ENCODE results near the gene CEMIP2.

Gene CEMIP2

DNA sequence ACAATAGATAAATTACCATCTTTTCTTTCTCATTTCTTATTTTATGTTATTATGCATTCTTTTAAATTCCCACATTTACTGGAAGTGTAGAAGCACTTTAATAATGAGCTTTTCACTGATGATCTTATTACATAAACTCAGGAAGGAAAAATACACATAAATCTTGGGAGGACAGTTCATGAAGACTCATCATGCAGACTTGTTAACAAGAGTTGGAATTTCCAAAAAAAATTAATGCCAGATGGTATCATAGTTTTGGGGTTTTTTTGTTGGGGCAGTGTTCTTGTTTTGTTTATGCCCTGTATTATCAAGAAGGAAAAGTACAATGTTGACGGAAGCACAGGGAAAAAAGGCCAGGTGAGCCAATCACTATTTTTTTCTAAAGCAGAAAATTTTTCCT, 35.1 kb downstream of the CEMIP2 start:
- Histone ChIP-seq H3K4me3 (ENCODE audit: low read depth, low read length) (no peak overlapping the region), H3K27me3 (ENCODE audit: control insufficient read depth, insufficient read depth, low read length) (no peaks in the 10 kb centered on the region), H3K9ac (ENCODE audit: low read depth, low read length) (no peak overlapping the region), H3K36me3 (ENCODE audit: control insufficient read depth, insufficient read depth, low read length) (peaks cover 93% of the 10 kb centered on the region), H3K9me3 (ENCODE audit: control insufficient read depth, insufficient read depth, low read length) (no peaks in the 10 kb centered on the region), H3K27ac (ENCODE audit: low read depth, low read length) (no peak overlapping the region), H3K4me1 (ENCODE audit: control insufficient read depth, insufficient read depth, low read length) (peaks cover 4% of the 10 kb centered on the region)

- peaks cover 4% of the 10 kb centered on the region for H3K4me1 ChIP-seq (ENCODE audit: control insufficient read depth, insufficient read depth, low read length)
- no peaks in the 10 kb centered on the region for H3K9me3 ChIP-seq (ENCODE audit: control insufficient read depth, insufficient read depth, low read length)
- no peak overlapping the region for H3K27ac ChIP-seq (ENCODE audit: low read depth, low read length)
- H3K36me3 ChIP-seq (ENCODE audit: control insufficient read depth, insufficient read depth, low read length), result peaks cover 96% of the 10 kb centered on the region
- H3K9ac ChIP-seq (ENCODE audit: low read depth, low read length), result no peak overlapping the region
- no peaks in the 10 kb centered on the region for H3K27me3 ChIP-seq (ENCODE audit: control insufficient read depth, insufficient read depth, low read length)
- no peak overlapping the region for H3K4me3 ChIP-seq (ENCODE audit: low read depth, low read length)
These were observed 38.3 kb downstream of the CEMIP2 start for GRCh38 chr9:71729816-71730526.

- no peaks in the 10 kb centered on the region for H3K9me3 ChIP-seq (ENCODE audit: control insufficient read depth, insufficient read depth, low read length)
- H3K27me3 ChIP-seq (ENCODE audit: control insufficient read depth, insufficient read depth, low read length), result no peaks in the 10 kb centered on the region
- no peak overlapping the region for H3K27ac ChIP-seq (ENCODE audit: low read depth, low read length)
- no peaks in the 10 kb centered on the region for H3K4me1 ChIP-seq (ENCODE audit: control insufficient read depth, insufficient read depth, low read length)
- no peak overlapping the region for H3K9ac ChIP-seq (ENCODE audit: low read depth, low read length)
- H3K4me3 ChIP-seq (ENCODE audit: low read depth, low read length), result no peak overlapping the region
- H3K36me3 ChIP-seq (ENCODE audit: control insufficient read depth, insufficient read depth, low read length), result peaks cover 96% of the 10 kb centered on the region
These were observed 41.6 kb downstream of the CEMIP2 start for GRCh38 chr9:71726723-71727122.

DNA sequence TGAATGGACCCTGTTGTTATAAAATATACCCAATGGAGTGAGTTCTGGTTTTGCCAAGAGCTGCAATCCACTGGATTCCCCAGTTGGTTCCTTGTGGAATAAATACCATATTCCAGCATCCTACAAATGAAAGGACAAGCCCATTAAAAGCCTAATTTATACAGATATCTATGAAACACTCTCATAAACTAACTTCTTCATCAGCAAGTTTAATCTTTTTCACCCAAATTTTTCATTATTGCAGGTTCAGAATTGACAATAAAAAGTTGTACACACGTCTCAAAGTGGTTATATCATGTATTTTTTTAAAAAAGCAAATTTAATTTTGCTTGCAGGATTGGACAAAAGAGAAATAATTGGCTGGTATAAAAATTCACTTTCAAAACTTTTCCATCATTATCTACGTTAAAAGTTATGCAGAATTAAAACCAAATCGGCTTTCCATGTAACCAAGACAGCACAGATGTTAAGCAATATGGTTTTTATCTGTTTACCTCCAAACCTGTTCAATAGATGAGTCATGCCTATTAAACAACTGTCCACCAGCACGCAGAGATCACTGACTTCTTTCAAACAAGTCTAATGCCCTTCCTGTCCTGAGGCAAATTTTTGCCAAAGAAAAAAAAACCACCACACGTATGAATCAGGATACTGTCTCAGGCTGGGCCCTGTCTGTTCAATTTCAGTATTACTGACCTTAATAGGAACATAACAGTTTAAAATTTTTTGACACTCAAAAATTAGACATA, 42.5 kb downstream of the CEMIP2 start:
- H3K4me1 ChIP-seq (ENCODE audit: control insufficient read depth, insufficient read depth, low read length), result no peaks in the 10 kb centered on the region
- H3K9ac ChIP-seq (ENCODE audit: low read depth, low read length), result no peak overlapping the region
- H3K9me3 ChIP-seq (ENCODE audit: control insufficient read depth, insufficient read depth, low read length), result no peaks in the 10 kb centered on the region
- H3K4me3 ChIP-seq (ENCODE audit: low read depth, low read length), result no peak overlapping the region
- no peak overlapping the region for H3K27ac ChIP-seq (ENCODE audit: low read depth, low read length)
- H3K27me3 ChIP-seq (ENCODE audit: control insufficient read depth, insufficient read depth, low read length), result no peaks in the 10 kb centered on the region
- H3K36me3 ChIP-seq (ENCODE audit: control insufficient read depth, insufficient read depth, low read length), result peaks cover 96% of the 10 kb centered on the region

DNA sequence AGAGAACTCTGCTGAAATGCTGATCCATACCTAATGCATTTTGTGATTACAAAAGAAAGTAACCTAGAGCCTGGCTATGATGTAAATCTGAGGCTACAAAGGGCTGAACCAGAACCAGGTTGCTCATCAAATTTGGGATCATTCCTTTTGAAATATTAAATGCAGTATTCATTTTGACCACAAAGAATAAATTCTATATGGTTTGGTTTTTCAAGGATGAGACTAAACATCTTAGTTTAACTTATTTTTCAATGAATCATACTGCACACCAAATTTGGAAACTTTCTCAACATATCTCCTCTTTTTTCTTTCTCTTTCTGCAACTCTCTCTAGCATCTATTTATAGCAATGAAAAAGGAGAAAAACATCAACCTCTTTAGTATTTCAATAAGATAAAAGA, 46.5 kb downstream of the CEMIP2 start:
- Histone ChIP-seq H3K9ac (ENCODE audit: low read depth, low read length) (no peak overlapping the region), H3K4me1 (ENCODE audit: control insufficient read depth, insufficient read depth, low read length) (no peaks in the 10 kb centered on the region), H3K9me3 (ENCODE audit: control insufficient read depth, insufficient read depth, low read length) (no peaks in the 10 kb centered on the region), H3K27me3 (ENCODE audit: control insufficient read depth, insufficient read depth, low read length) (no peaks in the 10 kb centered on the region), H3K4me3 (ENCODE audit: low read depth, low read length) (no peak overlapping the region), H3K36me3 (ENCODE audit: control insufficient read depth, insufficient read depth, low read length) (peaks cover 93% of the 10 kb centered on the region), H3K27ac (ENCODE audit: low read depth, low read length) (no peak overlapping the region)

GRCh38 chr9:71719562-71719961, 48.8 kb downstream of the CEMIP2 start:
- H3K27me3 ChIP-seq (ENCODE audit: control insufficient read depth, insufficient read depth, low read length), result no peaks in the 10 kb centered on the region
- no peaks in the 10 kb centered on the region for H3K4me1 ChIP-seq (ENCODE audit: control insufficient read depth, insufficient read depth, low read length)
- no peak overlapping the region for H3K9ac ChIP-seq (ENCODE audit: low read depth, low read length)
- H3K4me3 ChIP-seq (ENCODE audit: low read depth, low read length), result no peak overlapping the region
- peaks cover 92% of the 10 kb centered on the region for H3K36me3 ChIP-seq (ENCODE audit: control insufficient read depth, insufficient read depth, low read length)
- no peak overlapping the region for H3K27ac ChIP-seq (ENCODE audit: low read depth, low read length)
- no peaks in the 10 kb centered on the region for H3K9me3 ChIP-seq (ENCODE audit: control insufficient read depth, insufficient read depth, low read length)

DNA sequence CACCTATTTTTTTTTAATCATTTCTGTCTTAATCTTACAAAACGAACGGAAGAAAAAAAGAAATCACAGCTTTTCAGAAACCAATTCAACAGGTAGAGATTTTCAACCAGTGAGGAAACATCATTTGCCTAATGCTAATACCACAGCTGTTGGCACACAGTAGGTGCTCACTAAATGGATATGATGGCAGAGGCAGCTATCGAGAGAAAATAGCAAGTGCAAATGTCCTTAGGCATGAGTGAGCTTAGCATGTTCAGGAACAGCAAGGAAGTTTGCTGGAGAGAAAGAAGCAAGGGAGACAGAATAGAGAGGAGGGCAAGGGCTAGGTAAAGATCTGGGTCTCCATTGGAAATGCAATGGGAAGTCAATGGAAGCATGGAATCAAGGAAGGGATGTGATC, 49.2 kb downstream of the CEMIP2 start:
- Histone ChIP-seq H3K4me1 (ENCODE audit: control insufficient read depth, insufficient read depth, low read length) (no peaks in the 10 kb centered on the region), H3K9me3 (ENCODE audit: control insufficient read depth, insufficient read depth, low read length) (no peaks in the 10 kb centered on the region), H3K27me3 (ENCODE audit: control insufficient read depth, insufficient read depth, low read length) (no peaks in the 10 kb centered on the region), H3K4me3 (ENCODE audit: low read depth, low read length) (no peak overlapping the region), H3K27ac (ENCODE audit: low read depth, low read length) (no peak overlapping the region), H3K36me3 (ENCODE audit: control insufficient read depth, insufficient read depth, low read length) (peaks cover 92% of the 10 kb centered on the region), H3K9ac (ENCODE audit: low read depth, low read length) (no peak overlapping the region)

- Histone ChIP-seq H3K27ac (ENCODE audit: low read depth, low read length) (no peak overlapping the region), H3K4me1 (ENCODE audit: control insufficient read depth, insufficient read depth, low read length) (no peaks in the 10 kb centered on the region), H3K4me3 (ENCODE audit: low read depth, low read length) (no peak overlapping the region), H3K27me3 (ENCODE audit: control insufficient read depth, insufficient read depth, low read length) (no peaks in the 10 kb centered on the region), H3K9ac (ENCODE audit: low read depth, low read length) (no peak overlapping the region), H3K36me3 (ENCODE audit: control insufficient read depth, insufficient read depth, low read length) (peaks cover 93% of the 10 kb centered on the region), H3K9me3 (ENCODE audit: control insufficient read depth, insufficient read depth, low read length) (no peaks in the 10 kb centered on the region)
These were observed 52.0 kb downstream of the CEMIP2 start for GRCh38 chr9:71716138-71716909.

DNA sequence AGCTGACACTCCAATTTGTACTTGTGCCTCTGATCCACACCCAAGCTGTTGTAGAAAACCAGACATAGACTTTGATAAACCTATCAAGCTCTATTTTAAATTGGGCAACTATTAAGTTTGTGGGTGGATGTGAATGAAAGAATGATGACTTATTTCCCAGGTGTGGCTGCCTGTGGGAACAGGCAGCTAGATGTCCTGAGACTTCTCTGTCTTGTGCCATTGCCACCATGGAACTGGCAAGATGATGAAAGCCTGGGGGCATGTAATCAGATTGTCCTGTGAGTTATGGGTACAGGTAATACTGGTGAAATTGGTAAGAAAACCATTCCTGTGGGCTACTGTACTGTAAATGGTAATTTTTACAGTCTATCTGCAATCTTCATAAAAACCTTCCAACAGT, 57.5 kb downstream of the CEMIP2 start:
- H3K4me3 ChIP-seq (ENCODE audit: low read depth, low read length), result no peak overlapping the region
- no peak overlapping the region for H3K9ac ChIP-seq (ENCODE audit: low read depth, low read length)
- no peaks in the 10 kb centered on the region for H3K9me3 ChIP-seq (ENCODE audit: control insufficient read depth, insufficient read depth, low read length)
- no peaks in the 10 kb centered on the region for H3K27me3 ChIP-seq (ENCODE audit: control insufficient read depth, insufficient read depth, low read length)
- H3K27ac ChIP-seq (ENCODE audit: low read depth, low read length), result no peak overlapping the region
- H3K36me3 ChIP-seq (ENCODE audit: control insufficient read depth, insufficient read depth, low read length), result peaks cover 90% of the 10 kb centered on the region
- no peaks in the 10 kb centered on the region for H3K4me1 ChIP-seq (ENCODE audit: control insufficient read depth, insufficient read depth, low read length)

DNA sequence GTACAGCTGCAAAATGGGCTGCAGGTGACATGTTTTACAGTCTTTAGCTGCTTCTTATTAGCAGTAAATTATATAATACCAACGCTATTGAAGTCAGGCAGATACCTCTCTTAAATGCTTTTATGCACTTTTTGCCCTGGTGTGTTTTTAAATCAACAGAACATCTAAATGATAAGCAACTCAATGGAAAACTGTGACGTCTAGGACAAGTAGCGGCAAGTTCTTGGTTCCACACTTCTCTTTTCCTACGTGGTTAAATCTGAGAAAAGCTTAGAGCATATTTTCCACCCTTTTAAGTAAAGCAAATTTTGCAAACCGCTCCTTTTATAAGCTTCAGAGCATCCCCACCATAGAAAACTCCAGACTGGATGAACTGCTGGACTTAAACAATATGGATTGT, 58.1 kb downstream of the CEMIP2 start:
- Histone ChIP-seq H3K4me3 (ENCODE audit: low read depth, low read length) (no peak overlapping the region), H3K36me3 (ENCODE audit: control insufficient read depth, insufficient read depth, low read length) (peaks cover 90% of the 10 kb centered on the region), H3K9ac (ENCODE audit: low read depth, low read length) (no peak overlapping the region), H3K27me3 (ENCODE audit: control insufficient read depth, insufficient read depth, low read length) (no peaks in the 10 kb centered on the region), H3K9me3 (ENCODE audit: control insufficient read depth, insufficient read depth, low read length) (no peaks in the 10 kb centered on the region), H3K27ac (ENCODE audit: low read depth, low read length) (no peak overlapping the region), H3K4me1 (ENCODE audit: control insufficient read depth, insufficient read depth, low read length) (no peaks in the 10 kb centered on the region)

DNA sequence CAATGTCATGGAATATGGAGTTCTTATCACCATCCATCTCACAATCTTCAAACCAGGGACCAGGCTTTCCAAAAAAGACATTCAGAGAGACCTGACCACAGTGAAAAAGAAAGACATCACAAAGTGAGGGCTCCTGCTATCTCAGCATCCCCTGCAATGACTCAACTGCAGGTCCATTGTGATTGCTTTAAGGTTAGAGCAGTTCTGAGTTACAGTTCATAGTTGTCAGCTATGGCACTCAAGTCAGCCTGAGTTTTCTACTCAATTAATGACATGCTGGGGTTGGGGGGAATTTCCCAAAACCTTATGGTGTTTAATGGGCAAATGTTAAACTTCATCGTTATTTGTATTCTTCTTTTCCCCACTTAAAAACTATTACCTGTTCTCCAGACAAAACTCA, 58.9 kb downstream of the CEMIP2 start:
- H3K9me3 ChIP-seq (ENCODE audit: control insufficient read depth, insufficient read depth, low read length), result no peaks in the 10 kb centered on the region
- no peaks in the 10 kb centered on the region for H3K4me1 ChIP-seq (ENCODE audit: control insufficient read depth, insufficient read depth, low read length)
- H3K36me3 ChIP-seq (ENCODE audit: control insufficient read depth, insufficient read depth, low read length), result peaks cover 90% of the 10 kb centered on the region
- no peak overlapping the region for H3K9ac ChIP-seq (ENCODE audit: low read depth, low read length)
- H3K27ac ChIP-seq (ENCODE audit: low read depth, low read length), result no peak overlapping the region
- no peak overlapping the region for H3K4me3 ChIP-seq (ENCODE audit: low read depth, low read length)
- H3K27me3 ChIP-seq (ENCODE audit: control insufficient read depth, insufficient read depth, low read length), result no peaks in the 10 kb centered on the region
